ENCODE results near the gene PAQR5.
"Not testable (repeated sequence)": the region's sequence is repeated elsewhere in the genome, so short reads cannot be mapped to it uniquely, and the experiment has no call there.

The PAQR5 gene

DNA sequence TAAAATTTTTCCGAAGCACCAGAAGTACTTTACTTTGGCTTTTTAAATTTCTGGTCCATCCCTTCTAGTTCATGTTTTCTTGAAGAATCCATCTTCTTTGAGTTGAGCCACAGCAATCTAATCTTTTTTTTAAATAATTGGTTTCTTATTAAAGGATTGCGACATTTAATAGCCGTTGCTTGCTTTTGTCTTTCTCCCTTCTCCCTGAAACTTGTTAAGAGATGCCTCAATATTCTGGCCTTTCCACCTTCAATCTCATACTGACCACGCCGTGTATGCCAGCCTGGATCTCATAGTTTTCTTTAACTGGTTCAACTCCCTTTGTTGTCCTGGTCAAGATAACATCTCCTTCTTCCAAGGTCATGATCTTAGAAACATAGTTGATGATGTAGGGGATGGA, 135.5 kb downstream of the PAQR5 start:
- no peak for DNase-seq

DNA sequence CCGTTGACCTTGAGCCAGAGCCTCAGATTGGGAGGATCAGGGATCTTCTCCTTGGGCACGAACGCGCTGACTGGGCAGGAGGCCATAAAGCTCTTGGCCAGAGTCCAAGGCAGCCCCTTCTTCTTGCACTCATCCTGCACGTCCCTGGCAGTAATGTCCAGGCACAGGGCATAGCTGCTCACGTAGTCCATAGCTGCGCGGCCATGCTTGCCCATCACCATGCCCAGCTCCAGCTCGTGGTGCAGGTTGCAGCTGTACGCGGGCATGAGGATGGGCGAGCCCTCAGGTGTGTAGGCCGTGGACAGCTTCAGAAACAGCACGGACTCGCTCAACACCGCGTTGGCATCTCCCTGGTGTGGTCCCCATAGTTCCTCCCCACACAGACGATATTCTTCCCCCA, 136.0 kb downstream of the PAQR5 start:
- no peak for DNase-seq

DNA sequence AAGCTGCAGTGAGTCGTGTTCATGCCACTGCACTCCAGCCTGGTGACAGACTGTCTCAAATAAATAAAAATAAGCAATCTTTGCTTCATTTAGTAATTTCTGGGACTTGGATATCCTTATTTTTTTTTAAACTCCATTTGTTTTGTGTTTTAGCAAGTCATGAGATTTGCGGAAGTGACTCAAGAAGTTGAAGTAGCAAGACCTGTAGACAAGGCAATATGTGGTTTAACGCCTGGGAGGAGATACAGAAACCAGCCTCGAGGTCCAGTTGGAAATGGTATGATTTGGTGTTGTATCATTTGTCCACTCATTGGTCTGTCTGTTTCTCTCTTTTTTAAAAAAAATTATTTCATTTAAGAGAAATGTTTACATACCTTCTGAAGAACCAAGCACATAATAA, 137.3 kb downstream of the PAQR5 start:
- no peak for DNase-seq

DNA sequence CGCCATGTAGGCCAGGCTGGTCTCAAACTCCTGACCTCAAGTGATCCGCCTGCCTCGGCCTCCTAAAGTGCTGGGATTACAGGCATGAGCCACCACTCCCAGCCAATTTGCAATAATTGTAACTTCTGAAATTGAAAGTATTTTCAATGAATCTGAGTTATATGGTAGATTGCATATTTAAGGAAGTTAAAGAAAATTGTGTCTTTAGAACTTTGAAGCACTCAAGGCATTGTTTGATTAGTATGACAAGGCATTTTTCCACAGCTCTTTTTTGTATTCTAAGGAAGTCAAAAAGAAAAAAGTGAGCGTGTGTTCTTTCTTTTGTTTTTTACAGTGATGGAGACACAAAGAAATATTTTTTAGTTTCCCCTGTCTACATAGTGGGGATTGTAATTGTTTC, 138.2 kb downstream of the PAQR5 start:
- DNase-seq, result no peak

GRCh38 chr15:69439623-69440022, 140.9 kb downstream of the PAQR5 start:
- no peak for DNase-seq

DNA sequence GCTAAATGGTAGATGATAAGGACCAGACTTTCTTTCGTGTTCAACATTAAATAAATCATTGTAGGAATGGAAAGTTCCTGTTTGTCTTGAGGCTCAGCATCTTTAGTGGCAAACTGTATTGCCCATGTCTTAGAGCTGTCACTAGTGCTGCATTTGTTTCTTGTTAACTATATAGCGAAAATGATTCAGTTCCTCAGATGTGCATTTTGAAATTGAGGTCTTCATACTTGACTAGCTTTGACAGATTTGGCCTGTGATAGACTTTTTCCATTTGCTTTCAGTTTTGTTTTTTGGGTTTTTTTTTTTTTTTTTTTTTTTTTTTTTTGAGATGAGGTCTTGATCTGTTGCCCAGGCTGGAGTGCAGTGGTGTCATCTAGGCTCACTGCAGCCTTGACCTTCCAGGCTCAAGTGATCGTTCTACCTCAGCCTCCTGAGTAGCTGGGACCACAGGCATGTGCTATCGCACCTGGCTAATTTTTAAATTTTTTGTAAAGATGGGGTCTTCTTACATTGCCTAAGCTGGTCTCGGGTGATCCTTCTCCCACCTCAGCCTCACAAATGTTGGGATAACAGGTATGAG, 144.4 kb downstream of the PAQR5 start:
- no peak for DNase-seq

DNA sequence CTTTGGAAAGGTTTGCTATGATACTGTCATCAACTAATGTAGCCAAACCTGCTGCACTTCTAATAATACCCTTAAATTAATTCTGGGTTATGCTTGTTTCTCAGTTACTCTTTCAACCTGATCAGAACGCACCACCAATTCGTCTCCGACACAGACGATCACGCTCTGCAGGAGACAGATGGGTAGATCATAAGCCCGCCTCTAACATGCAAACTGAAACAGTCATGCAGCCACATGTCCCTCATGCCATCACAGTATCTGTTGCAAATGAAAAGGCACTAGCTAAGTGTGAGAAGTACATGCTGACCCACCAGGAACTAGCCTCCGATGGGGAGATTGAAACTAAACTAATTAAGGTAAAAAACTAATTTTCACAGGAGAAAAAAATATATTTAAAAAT, 146.0 kb downstream of the PAQR5 start:
- DNase-seq, result no peak

GRCh38 chr15:69446953-69447352, 148.2 kb downstream of the PAQR5 start:
- DNase-seq, result no peak

DNA sequence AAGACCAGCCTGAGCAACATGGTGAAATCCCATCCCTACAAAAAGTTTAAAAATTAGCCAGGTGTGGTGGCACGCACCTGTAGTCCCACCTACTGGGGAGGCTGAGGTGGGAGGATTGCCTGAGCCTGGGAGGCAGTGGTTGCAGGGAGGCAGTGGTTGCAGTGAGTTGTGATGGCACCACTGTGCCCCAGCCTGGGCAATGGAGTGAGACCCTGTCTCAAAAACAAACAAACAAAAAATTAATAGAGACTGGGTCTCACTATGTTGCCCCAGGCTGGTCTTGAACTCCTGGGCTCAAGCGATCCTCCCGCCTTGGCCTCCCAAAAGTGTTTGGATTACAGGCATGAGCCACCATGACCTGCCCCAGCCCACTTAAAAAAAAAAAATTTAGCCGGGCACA, 151.5 kb downstream of the PAQR5 start:
- DNase-seq, result not testable (repeated sequence)

GRCh38 chr15:69450968-69451695, 152.4 kb downstream of the PAQR5 start:
- DNase-seq, result no peak

DNA sequence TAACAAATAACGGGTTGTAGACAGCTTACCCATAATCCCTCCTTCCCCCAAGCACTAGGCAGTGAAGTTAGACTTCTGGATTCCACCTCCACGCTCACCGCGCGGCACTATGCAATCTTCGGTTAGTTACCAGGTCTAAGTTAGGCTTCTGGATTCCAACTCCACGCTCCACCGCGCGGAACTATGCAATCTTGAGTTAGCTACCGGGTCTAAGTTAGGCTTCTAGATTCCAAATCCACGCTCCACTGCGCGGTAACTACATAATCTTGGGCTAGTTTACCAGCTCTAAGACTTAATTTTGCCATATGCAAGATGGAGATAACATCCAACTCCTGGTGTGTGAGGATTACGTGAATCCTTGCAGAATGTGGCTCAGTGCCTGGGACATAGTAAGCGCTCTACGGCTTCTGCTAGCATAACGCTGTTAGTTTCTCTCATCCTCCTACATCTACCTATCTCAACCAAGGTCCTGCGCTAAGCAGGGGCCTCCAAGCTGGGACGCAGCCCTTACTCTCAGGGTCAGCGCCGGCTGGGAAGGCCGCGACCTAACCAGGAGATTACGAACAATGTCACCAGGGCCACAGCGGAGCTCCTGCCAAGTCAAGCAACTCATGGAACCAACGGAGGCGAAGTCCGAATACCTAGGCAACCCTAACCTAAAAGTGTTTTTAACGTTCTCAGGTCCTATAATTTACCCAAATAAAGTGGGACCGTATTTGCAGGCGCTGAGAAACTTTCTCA, 153.4 kb downstream of the PAQR5 start:
- no peak for DNase-seq

GRCh38 chr15:69452692-69453521, 154.2 kb downstream of the PAQR5 start, which contains the start of gene RPLP1:
Gene RPLP1 (plus strand): TSS chr15:69452818. CDS start chr15:69452949, 131 bp downstream.
- peak; percentile 93 for DNase-seq

DNA sequence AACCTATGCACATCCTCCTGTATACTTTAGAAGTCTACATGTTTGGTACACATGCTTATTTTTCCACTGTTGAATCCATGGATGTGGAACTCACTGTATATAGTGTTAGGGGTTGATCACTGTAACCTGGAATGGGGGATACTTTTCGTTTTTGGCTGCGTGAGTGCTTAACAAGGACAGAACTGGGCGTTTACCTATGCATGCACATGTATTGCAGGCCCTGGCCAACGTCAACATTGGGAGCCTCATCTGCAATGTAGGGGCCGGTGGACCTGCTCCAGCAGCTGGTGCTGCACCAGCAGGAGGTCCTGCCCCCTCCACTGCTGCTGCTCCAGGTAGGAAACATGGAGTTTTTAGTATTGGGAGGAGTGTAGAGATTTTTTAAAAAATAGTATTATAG, 156.2 kb downstream of the PAQR5 start:
- DNase-seq, result peak; percentile 35

- DNase-seq, result no peak
Observed at GRCh38 chr15:69456208-69457166, 157.8 kb downstream of the PAQR5 start.
